Upper lobe of right lung (tissue), 1 donor: Measurements from ENCODE around the gene FAM180A. TPM values are rescaled to one million over a fixed set of nuclear protein-coding genes. Genes with fewer than 3 reads are reported as not detected.
"Not testable (repeated sequence)": the region's sequence is repeated elsewhere in the genome, so short reads cannot be mapped to it uniquely, and the experiment has no call there.

ENCODE experiments used
- ATAC-seq: fragments of 200-7000 bp; cut with Tn5 transposase; one replicate; pipeline ENCODE4 v1.9.1; 2020; ENCODE audit warnings: mild to moderate bottlenecking, moderate library complexity
- DNase-seq: peaks from one replicate; pipeline ENCODE4 v3.0.0-alpha.2; 2020
- H3K27ac ChIP-seq: fragments of 200-600 bp; one replicate; pipeline ENCODE4 v1.8.0; 2022
- H3K27me3 ChIP-seq: fragments of 200-600 bp; one replicate; pipeline ENCODE4 v1.8.0; 2022; ENCODE audit warnings: mild to moderate bottlenecking
- H3K36me3 ChIP-seq: fragments of 200-600 bp; one replicate; pipeline ENCODE4 v1.8.0; 2022
- H3K4me1 ChIP-seq: fragments of 200-600 bp; one replicate; pipeline ENCODE4 v1.8.0; 2022
- H3K4me3 ChIP-seq: fragments of 200-600 bp; one replicate; pipeline ENCODE4 v1.8.0; 2022; ENCODE audit warnings: mild to moderate bottlenecking
- H3K9me3 ChIP-seq: fragments of 200-600 bp; one replicate; pipeline ENCODE4 v1.8.0; 2022
- CTCF ChIP-seq: fragments of 200-600 bp; IDR thresholded peaks from one replicate; pipeline ENCODE4 v1.8.0; 2022; ENCODE audit warnings: antibody characterized with exemption
- intact Hi-C: fragments of 100-400 bp; cut with DNase I; formaldehyde crosslinking; loops from one replicate; pipeline ENCODE4 v1.11.0; 2022
- total RNA-seq: library from RNA; stranded (reverse); fragmentation: NEBNext Ultra II Directional; extraction: Animal tissue kit (Norgen Biotek cat#: 25700); gene quantifications from one replicate; pipeline ENCODE4 v1.2.1, GENCODE V29; 2021
- donor health status: DM: no; HTN: yes; CAD: no; lungs with severe emphysema.

The FAM180A gene
- total RNA-seq, 1 donor from 2014 or later, result 6.8 TPM

GRCh38 chr7:135704074-135704473, 44.5 kb downstream of the FAM180A start:
- Histone ChIP-seq H3K36me3 (no peaks in the 10 kb centered on the region), H3K27me3 (no peaks in the 10 kb centered on the region), H3K27ac (no peak overlapping the region), H3K4me3 (no peak overlapping the region), H3K9me3 (no peaks in the 10 kb centered on the region), H3K4me1 (no peaks in the 10 kb centered on the region)
- intact Hi-C loops, result no loop called here
- TF ChIP-seq CTCF, result no peak
- ATAC-seq, result no peak
- DNase-seq, result no peak

GRCh38 chr7:135697276-135698049, 51.1 kb downstream of the FAM180A start:
- Histone ChIP-seq H3K27ac (no peak overlapping the region), H3K4me3 (no peak overlapping the region), H3K9me3 (no peaks in the 10 kb centered on the region), H3K4me1 (no peaks in the 10 kb centered on the region), H3K27me3 (no peaks in the 10 kb centered on the region), H3K36me3 (no peaks in the 10 kb centered on the region)
- DNase-seq (no peak), ATAC-seq (no peak)
- intact Hi-C loops, result no loop called here
- TF ChIP-seq CTCF, result no peak

- Histone ChIP-seq H3K4me3 (no peak overlapping the region), H3K4me1 (no peaks in the 10 kb centered on the region), H3K36me3 (peaks cover 9% of the 10 kb centered on the region), H3K27me3 (no peaks in the 10 kb centered on the region), H3K27ac (no peak overlapping the region), H3K9me3 (no peaks in the 10 kb centered on the region)
- TF ChIP-seq CTCF, result no peak
- ATAC-seq (no peak), DNase-seq (no peak)
- intact Hi-C loops, result no loop called here
These were observed 55.1 kb downstream of the FAM180A start for GRCh38 chr7:135693558-135693957.

GRCh38 chr7:135692606-135693005, 56.0 kb downstream of the FAM180A start:
- H3K27me3 ChIP-seq, DNase-seq, intact Hi-C loops, ATAC-seq, H3K27ac ChIP-seq, H3K9me3 ChIP-seq, H3K36me3 ChIP-seq, H3K4me3 ChIP-seq, H3K4me1 ChIP-seq: not testable (repeated sequence)

GRCh38 chr7:135692055-135692454, 56.6 kb downstream of the FAM180A start:
- intact Hi-C loops, result no loop called here
- TF ChIP-seq CTCF, result no peak

GRCh38 chr7:135690566-135690965, 58.0 kb downstream of the FAM180A start:
- DNase-seq, result no peak
- ATAC-seq, result no peak

More at GRCh38 chr7:135692055-135692454, 56.6 kb downstream of the FAM180A start:
- Histone ChIP-seq H3K27ac (no peak overlapping the region), H3K4me3 (no peak overlapping the region), H3K4me1 (no peaks in the 10 kb centered on the region), H3K9me3 (no peaks in the 10 kb centered on the region), H3K27me3 (no peaks in the 10 kb centered on the region), H3K36me3 (peaks cover 9% of the 10 kb centered on the region)
- no peak for ATAC-seq
- no peak for DNase-seq

More at GRCh38 chr7:135690566-135690965, 58.0 kb downstream of the FAM180A start:
- Histone ChIP-seq H3K9me3 (no peaks in the 10 kb centered on the region), H3K36me3 (peaks cover 9% of the 10 kb centered on the region), H3K27me3 (no peaks in the 10 kb centered on the region), H3K4me1 (no peaks in the 10 kb centered on the region), H3K27ac (no peak overlapping the region), H3K4me3 (no peak overlapping the region)
- intact Hi-C loops, result no loop called here
- no peak for TF ChIP-seq CTCF
